Embryonic facial prominence (tissue), 1 donor: Measurements from ENCODE around the gene ARHGAP26.

ENCODE experiments used
- DNase-seq: peaks from one replicate; pipeline ENCODE4 v3.0.0-alpha.2; 2016; ENCODE audit errors: extremely low spot score

ARHGAP26 gene

GRCh38 chr5:143219696-143220095 is 449.5 kb downstream of the ARHGAP26 start:
- DNase-seq, result no peak

GRCh38 chr5:143220748-143221251 is 450.6 kb downstream of the ARHGAP26 start:
- DNase-seq, result no peak

GRCh38 chr5:143222287-143223231 is 452.4 kb downstream of the ARHGAP26 start:
- DNase-seq, result no peak

GRCh38 chr5:143224672-143225071 is 454.5 kb downstream of the ARHGAP26 start:
- DNase-seq, result no peak

GRCh38 chr5:143225511-143225910 is 455.3 kb downstream of the ARHGAP26 start:
- no peak for DNase-seq

- no peak for DNase-seq
These were observed 456.2 kb downstream of the ARHGAP26 start for GRCh38 chr5:143226361-143226760.

GRCh38 chr5:143226872-143227271 is 456.7 kb downstream of the ARHGAP26 start:
- DNase-seq, result no peak

- DNase-seq, result no peak
These were observed 457.1 kb downstream of the ARHGAP26 start for GRCh38 chr5:143227301-143227700.

- DNase-seq, result no peak
These were observed 458.6 kb downstream of the ARHGAP26 start for GRCh38 chr5:143228597-143229293.

GRCh38 chr5:143229426-143229895 is 459.3 kb downstream of the ARHGAP26 start:
- DNase-seq, result no peak

GRCh38 chr5:143229896-143230675 is 459.9 kb downstream of the ARHGAP26 start:
- DNase-seq, result no peak

GRCh38 chr5:143230676-143230996 is 460.5 kb downstream of the ARHGAP26 start:
- no peak for DNase-seq

- no peak for DNase-seq
These were observed 461.2 kb downstream of the ARHGAP26 start for GRCh38 chr5:143231416-143231815.

GRCh38 chr5:143231973-143232812 is 462.0 kb downstream of the ARHGAP26 start:
- no peak for DNase-seq

- DNase-seq, result no peak
These were observed 462.9 kb downstream of the ARHGAP26 start for GRCh38 chr5:143233031-143233430.

GRCh38 chr5:143234162-143234842 is 464.1 kb downstream of the ARHGAP26 start:
- DNase-seq, result no peak

- DNase-seq, result no peak
These were observed 465.2 kb downstream of the ARHGAP26 start for GRCh38 chr5:143235423-143235822.

GRCh38 chr5:143236682-143237081 is 466.5 kb downstream of the ARHGAP26 start:
- no peak for DNase-seq

- DNase-seq, result no peak
These were observed 467.5 kb downstream of the ARHGAP26 start for GRCh38 chr5:143237664-143238063.

- no peak for DNase-seq
These were observed 468.4 kb downstream of the ARHGAP26 start for GRCh38 chr5:143238620-143239019.
